MM.1S (cell line): ENCODE data around the gene TMEM132E.

Experiments
- DNase-seq: peaks from one replicate; pipeline ENCODE4 v3.0.0-alpha.2; 2015
- H2AFZ ChIP-seq: fragments of 300-600 bp; sonication (generic); 2 replicates; pipeline ENCODE4 v1.6.0; 2016; ENCODE audit warnings: antibody characterized with exemption, low read length
- H3F3A ChIP-seq: fragments of 300-600 bp; sonication (generic); 2 replicates; pipeline ENCODE4 v1.6.1; 2016; ENCODE audit warnings: mild to moderate bottlenecking, antibody characterized with exemption, low read length, moderate library complexity, mixed read lengths; ENCODE audit not compliant: insufficient read depth
- H3K27ac ChIP-seq: fragments of 300-600 bp; sonication (generic); 2 replicates; pipeline ENCODE4 v1.5.1; 2016; ENCODE audit warnings: mild to moderate bottlenecking, low read length
- H3K27me3 ChIP-seq: fragments of 300-600 bp; sonication (generic); replicated peaks from 2 replicates; pipeline ENCODE4 v1.6.0; 2016; ENCODE audit warnings: low read length; ENCODE audit not compliant: insufficient read depth
- H3K36me3 ChIP-seq: fragments of 300-600 bp; sonication (generic); replicated peaks from 2 replicates; pipeline ENCODE4 v1.6.1; 2016; ENCODE audit warnings: mild to moderate bottlenecking, low read length, mixed read lengths; ENCODE audit not compliant: insufficient read depth
- H3K4me1 ChIP-seq: fragments of 300-600 bp; sonication (generic); 2 replicates; pipeline ENCODE4 v1.6.1; 2016; ENCODE audit warnings: low read length, mixed read lengths
- H3K4me2 ChIP-seq: fragments of 300-600 bp; sonication (generic); 2 replicates; pipeline ENCODE4 v1.6.0; 2016; ENCODE audit warnings: low read depth, low read length
- H3K4me3 ChIP-seq: fragments of 300-600 bp; sonication (generic); 2 replicates; pipeline ENCODE4 v1.5.1; 2016; ENCODE audit warnings: low read length, mixed read lengths
- H3K79me2 ChIP-seq: fragments of 300-600 bp; sonication (generic); 2 replicates; pipeline ENCODE4 v1.6.1; 2016; ENCODE audit warnings: mixed run types, low read length, mixed read lengths
- H3K9ac ChIP-seq: fragments of 300-600 bp; sonication (generic); 2 replicates; pipeline ENCODE4 v1.6.1; 2016; ENCODE audit warnings: low read length, mixed read lengths
- H3K9me2 ChIP-seq: fragments of 300-600 bp; sonication (generic); replicated peaks from 2 replicates; pipeline ENCODE4 v1.6.1; 2016; ENCODE audit warnings: mild to moderate bottlenecking, low read length, mixed read lengths; ENCODE audit not compliant: insufficient read depth
- H3K9me3 ChIP-seq: fragments of 300-600 bp; sonication (generic); replicated peaks from 2 replicates; pipeline ENCODE4 v1.6.1; 2016; ENCODE audit warnings: mild to moderate bottlenecking, low read length, mixed read lengths; ENCODE audit not compliant: insufficient read depth
- H4K20me1 ChIP-seq: fragments of 300-600 bp; sonication (generic); 2 replicates; pipeline ENCODE4 v1.6.1; 2016; ENCODE audit warnings: mild to moderate bottlenecking, low read length, moderate library complexity, mixed read lengths; ENCODE audit not compliant: insufficient read depth
- EZH2 ChIP-seq: fragments of 300-600 bp; sonication (generic); optimal IDR thresholded peaks from 2 replicates; pipeline ENCODE3; 2017; ENCODE audit warnings: low read depth, mild to moderate bottlenecking, antibody characterized with exemption, low read length, mixed read lengths
- EZH2phosphoT487 ChIP-seq: fragments of 300-600 bp; sonication (generic); IDR thresholded peaks from 2 replicates; pipeline ENCODE4 v1.6.1; 2018; ENCODE audit warnings: antibody characterized with exemption, low read length
- TF ChIP-seq, protein P1 (sequence below): fragments of 300-600 bp; sonication (generic); IDR thresholded peaks from 2 replicates; pipeline ENCODE4 v1.5.1; 2016; ENCODE audit warnings: antibody characterized with exemption, low read length, mixed read lengths

TMEM132E gene

DNA sequence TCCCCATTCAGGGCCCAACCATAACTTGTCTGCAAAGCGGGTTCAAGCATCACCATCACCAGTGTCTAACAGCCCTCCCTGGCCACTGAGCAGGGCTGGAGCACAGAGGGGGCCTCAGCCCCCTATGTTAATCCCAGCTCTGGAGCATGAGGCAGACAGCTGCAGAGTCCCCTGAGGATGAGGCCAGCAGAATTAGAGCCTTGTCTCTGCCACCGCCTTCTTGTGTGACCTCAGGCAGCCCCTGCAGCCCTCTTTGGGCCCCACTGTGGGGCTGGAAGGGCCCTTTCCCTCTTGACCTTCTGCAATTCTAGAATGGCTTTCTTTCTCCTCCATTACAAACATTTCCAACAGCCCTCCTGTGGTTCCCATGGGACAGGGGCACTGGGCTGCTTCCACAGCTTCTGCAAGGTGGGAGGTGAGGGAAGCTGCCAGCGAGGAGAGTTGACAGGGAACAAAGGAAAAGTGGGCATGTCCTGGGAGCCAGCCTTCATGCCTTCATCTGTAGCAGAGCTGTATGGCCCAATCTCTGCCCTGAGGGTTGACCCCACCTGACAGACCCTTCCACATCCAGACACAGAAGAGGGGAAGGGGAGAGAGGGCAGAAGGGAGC, 65.7 kb downstream of the TMEM132E start:
- H3K4me1 ChIP-seq, result no peaks in the 10 kb centered on the region
- H2AFZ ChIP-seq, result no peak overlapping the region
- no peaks in the 10 kb centered on the region for H3F3A ChIP-seq
- H3K4me2 ChIP-seq, result no peak overlapping the region
- DNase-seq, result no peak
- no peaks in the 10 kb centered on the region for H3K9me2 ChIP-seq
- no peaks in the 10 kb centered on the region for H4K20me1 ChIP-seq
- H3K4me3 ChIP-seq, result no peak overlapping the region
- no peak overlapping the region for H3K27ac ChIP-seq
- H3K79me2 ChIP-seq, result no peaks in the 10 kb centered on the region
- H3K9me3 ChIP-seq, result no peaks in the 10 kb centered on the region
- no peaks in the 10 kb centered on the region for H3K36me3 ChIP-seq
- TF ChIP-seq EZH2phosphoT487, result no peak
- no peak for TF ChIP-seq EZH2
- TF ChIP-seq, protein P1, sequence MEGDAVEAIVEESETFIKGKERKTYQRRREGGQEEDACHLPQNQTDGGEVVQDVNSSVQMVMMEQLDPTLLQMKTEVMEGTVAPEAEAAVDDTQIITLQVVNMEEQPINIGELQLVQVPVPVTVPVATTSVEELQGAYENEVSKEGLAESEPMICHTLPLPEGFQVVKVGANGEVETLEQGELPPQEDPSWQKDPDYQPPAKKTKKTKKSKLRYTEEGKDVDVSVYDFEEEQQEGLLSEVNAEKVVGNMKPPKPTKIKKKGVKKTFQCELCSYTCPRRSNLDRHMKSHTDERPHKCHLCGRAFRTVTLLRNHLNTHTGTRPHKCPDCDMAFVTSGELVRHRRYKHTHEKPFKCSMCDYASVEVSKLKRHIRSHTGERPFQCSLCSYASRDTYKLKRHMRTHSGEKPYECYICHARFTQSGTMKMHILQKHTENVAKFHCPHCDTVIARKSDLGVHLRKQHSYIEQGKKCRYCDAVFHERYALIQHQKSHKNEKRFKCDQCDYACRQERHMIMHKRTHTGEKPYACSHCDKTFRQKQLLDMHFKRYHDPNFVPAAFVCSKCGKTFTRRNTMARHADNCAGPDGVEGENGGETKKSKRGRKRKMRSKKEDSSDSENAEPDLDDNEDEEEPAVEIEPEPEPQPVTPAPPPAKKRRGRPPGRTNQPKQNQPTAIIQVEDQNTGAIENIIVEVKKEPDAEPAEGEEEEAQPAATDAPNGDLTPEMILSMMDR, result no peak
- no peak overlapping the region for H3K9ac ChIP-seq
- H3K27me3 ChIP-seq, result peaks cover 16% of the 10 kb centered on the region

DNA sequence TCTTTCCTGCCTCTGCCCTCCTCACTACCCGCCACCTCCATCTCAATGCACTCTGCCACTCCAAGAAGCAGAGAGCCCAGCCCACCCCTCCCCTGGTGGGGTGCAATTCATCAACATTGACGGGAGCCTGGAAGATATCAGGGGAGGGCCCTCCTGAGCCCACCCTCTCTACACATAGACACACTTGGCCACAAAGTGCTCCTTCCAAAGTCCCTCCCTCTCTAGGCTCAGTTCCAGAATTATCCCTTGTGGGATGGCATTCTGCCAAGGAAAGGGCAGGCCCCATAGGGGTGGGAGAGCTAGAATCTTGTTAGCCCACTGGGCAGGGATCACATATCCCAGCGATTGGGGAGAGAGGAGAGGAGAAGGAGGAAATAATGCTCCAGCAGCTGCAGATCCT, 66.2 kb downstream of the TMEM132E start:
- H2AFZ ChIP-seq, result no peak overlapping the region
- no peaks in the 10 kb centered on the region for H3K9me3 ChIP-seq
- no peak overlapping the region for H3K9ac ChIP-seq
- no peaks in the 10 kb centered on the region for H3F3A ChIP-seq
- DNase-seq, result no peak
- TF ChIP-seq EZH2 (no peak), EZH2phosphoT487 (no peak)
- TF ChIP-seq, protein P1, result no peak
- H3K27ac ChIP-seq, result no peak overlapping the region
- H4K20me1 ChIP-seq, result no peaks in the 10 kb centered on the region
- no peak overlapping the region for H3K4me3 ChIP-seq
- no peaks in the 10 kb centered on the region for H3K36me3 ChIP-seq
- no peaks in the 10 kb centered on the region for H3K79me2 ChIP-seq
- no peaks in the 10 kb centered on the region for H3K4me1 ChIP-seq
- H3K4me2 ChIP-seq, result no peak overlapping the region
- peaks cover 16% of the 10 kb centered on the region for H3K27me3 ChIP-seq
- no peaks in the 10 kb centered on the region for H3K9me2 ChIP-seq

DNA sequence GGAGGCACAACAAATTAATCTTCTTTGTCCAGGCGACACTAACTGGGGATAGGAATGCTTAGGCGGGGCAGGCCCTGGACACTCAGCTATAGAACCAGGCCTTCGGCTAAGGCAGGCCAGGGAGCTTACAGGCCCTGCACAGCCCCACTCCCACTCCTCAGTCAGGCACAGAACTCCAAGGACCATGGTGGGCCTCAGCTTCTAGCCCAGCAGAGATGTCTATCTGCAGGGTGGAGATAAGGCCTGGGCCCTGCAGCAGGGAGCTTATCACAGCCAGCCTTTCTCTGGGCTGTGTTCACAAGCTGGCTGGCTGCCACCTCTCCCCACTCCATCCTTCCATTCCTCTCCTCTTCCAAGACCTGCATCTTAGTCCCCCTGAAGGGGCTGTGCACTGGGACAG, 68.1 kb downstream of the TMEM132E start:
- no peak overlapping the region for H3K4me3 ChIP-seq
- no peak overlapping the region for H3K27ac ChIP-seq
- no peak overlapping the region for H3K9ac ChIP-seq
- no peak overlapping the region for H2AFZ ChIP-seq
- no peaks in the 10 kb centered on the region for H3K36me3 ChIP-seq
- DNase-seq, result no peak
- TF ChIP-seq, protein P1, result no peak
- TF ChIP-seq EZH2phosphoT487, result no peak
- no peak for TF ChIP-seq EZH2
- H3K4me1 ChIP-seq, result no peaks in the 10 kb centered on the region
- no peaks in the 10 kb centered on the region for H3K79me2 ChIP-seq
- no peaks in the 10 kb centered on the region for H3F3A ChIP-seq
- peaks cover 22% of the 10 kb centered on the region for H3K27me3 ChIP-seq
- no peak overlapping the region for H3K4me2 ChIP-seq
- no peaks in the 10 kb centered on the region for H3K9me3 ChIP-seq
- H4K20me1 ChIP-seq, result no peaks in the 10 kb centered on the region
- no peaks in the 10 kb centered on the region for H3K9me2 ChIP-seq
